CD4-positive, alpha-beta T cell treated with Interleukin-6 at 100 ng/mL for 8 hours (primary cell): Measurements from ENCODE around the gene KLHL36.

Experiments used
- DNase-seq: peaks from one replicate; pipeline ENCODE4 v3.0.0-alpha.2; 2020; ENCODE audit warnings: mixed read lengths, low spot score

KLHL36 gene

GRCh38 chr16:84647828-84648594, at the start of gene KLHL36:
TSS of gene KLHL36 (plus strand) at chr16:84648511. CDS start at chr16:84650868, 2,357 bp downstream.
- DNase-seq = peak; percentile 60

GRCh38 chr16:84599521-84600202, 48.6 kb upstream of the KLHL36 start:
- peak; percentile 38 for DNase-seq

- peak; percentile 65 for DNase-seq
Observed at GRCh38 chr16:84600343-84601229, 47.7 kb upstream of the KLHL36 start.

GRCh38 chr16:84603140-84603816, 45.0 kb upstream of the KLHL36 start:
- DNase-seq = no peak

GRCh38 chr16:84603940-84604339, 44.4 kb upstream of the KLHL36 start:
- no peak for DNase-seq

- no peak for DNase-seq
Observed at GRCh38 chr16:84604477-84605013, 43.8 kb upstream of the KLHL36 start.

GRCh38 chr16:84605339-84605848, 42.9 kb upstream of the KLHL36 start:
- no peak for DNase-seq

GRCh38 chr16:84606081-84606875, 42.0 kb upstream of the KLHL36 start:
- peak; percentile 27 for DNase-seq

- DNase-seq = no peak
Observed at GRCh38 chr16:84607061-84607460, 41.2 kb upstream of the KLHL36 start.

GRCh38 chr16:84607694-84608093, 40.6 kb upstream of the KLHL36 start:
- DNase-seq = peak; percentile 50

GRCh38 chr16:84608282-84608681, 40.0 kb upstream of the KLHL36 start:
- peak; percentile 57 for DNase-seq

- DNase-seq = no peak
Observed at GRCh38 chr16:84609563-84610177, 38.6 kb upstream of the KLHL36 start.

- DNase-seq = no peak
Observed at GRCh38 chr16:84610376-84610775, 37.9 kb upstream of the KLHL36 start.

- DNase-seq = no peak
Observed at GRCh38 chr16:84611041-84611440, 37.3 kb upstream of the KLHL36 start.

- DNase-seq = no peak
Observed at GRCh38 chr16:84612686-84613085, 35.6 kb upstream of the KLHL36 start.

- no peak for DNase-seq
Observed at GRCh38 chr16:84613408-84614072, 34.8 kb upstream of the KLHL36 start.

- no peak for DNase-seq
Observed at GRCh38 chr16:84614073-84614459, 34.2 kb upstream of the KLHL36 start.

- DNase-seq = no peak
Observed at GRCh38 chr16:84614623-84614967, 33.7 kb upstream of the KLHL36 start.

GRCh38 chr16:84614968-84615813, 33.1 kb upstream of the KLHL36 start:
- DNase-seq = no peak
